Spleen (tissue), 11 donors: ENCODE results near the gene KCNJ12. TPM values are rescaled to one million over a fixed set of nuclear protein-coding genes. Genes with fewer than 3 reads are reported as not detected.

Experiments
- DNase-seq: peaks from one replicate; pipeline ENCODE4 v3.0.0-alpha.2; 2020
- H3K27ac ChIP-seq, 8 donors: fragments of 200-600 bp; sonication (generic) in 7 of 8; 1 replicate in 4 of 8; 2 replicates in 4 of 8; pipeline versions ENCODE4 v1.5.0 to v1.8.0; 2016 to 2021; ENCODE audit warnings: inconsistent platforms in 4 of 8, mild to moderate bottlenecking in 4 of 8, moderate library complexity in 1 of 8
- H3K27me3 ChIP-seq, 7 donors: fragments of 200-600 bp; sonication (generic) in 6 of 7; replicated peaks in 1 of 7; 1 replicate in 4 of 7; 2 replicates in 3 of 7; pipeline versions ENCODE4 v1.5.0 to v1.8.0; 2016 to 2021; ENCODE audit warnings: inconsistent platforms in 3 of 7, mild to moderate bottlenecking in 1 of 7
- H3K36me3 ChIP-seq, 6 donors: fragments of 200-600 bp; sonication (generic) in 5 of 6; 1 replicate in 4 of 6; 2 replicates in 2 of 6; pipeline versions ENCODE4 v1.5.0 to v1.8.0; 2016 to 2021; ENCODE audit warnings: inconsistent platforms in 2 of 6
- H3K4me1 ChIP-seq, 6 donors: fragments of 200-600 bp; sonication (generic) in 5 of 6; 1 replicate in 3 of 6; 2 replicates in 3 of 6; pipeline versions ENCODE4 v1.5.0 to v1.8.0; 2016 to 2021; ENCODE audit warnings: inconsistent platforms in 3 of 6
- H3K4me3 ChIP-seq, 8 donors: fragments of 200-600 bp; sonication (generic) in 7 of 8; 1 replicate in 4 of 8; 2 replicates in 4 of 8; pipeline versions ENCODE4 v1.5.0 to v1.8.0; 2016 to 2021; ENCODE audit warnings: inconsistent platforms in 4 of 8, mild to moderate bottlenecking in 4 of 8, moderate library complexity in 2 of 8
- H3K9me3 ChIP-seq, 8 donors: fragments of 200-600 bp; sonication (generic) in 7 of 8; 1 replicate in 4 of 8; 2 replicates in 4 of 8; pipeline versions ENCODE4 v1.5.0 to v1.8.0; 2016 to 2021; ENCODE audit warnings: inconsistent platforms in 4 of 8
- CTCF ChIP-seq, 11 experiments: fragments of 200-600 bp in 7 of 11; fragments of 450-650 bp in 4 of 11; sonication (generic) in 4 of 11; IDR thresholded peaks in 8 of 11; conservative IDR thresholded peaks in 3 of 11; 1 replicate in 7 of 11; 2 replicates in 4 of 11; pipeline versions ENCODE4 v1.4.0 to v1.8.0; 2016 to 2021; ENCODE audit warnings: antibody characterized with exemption in 11 of 11, inconsistent platforms in 4 of 11, mild to moderate bottlenecking in 1 of 11
- POLR2A ChIP-seq, 3 donors: fragments of 450-650 bp; IDR thresholded peaks; one replicate each; pipeline ENCODE4 v1.5.1; 2017; ENCODE audit warnings: antibody characterized with exemption in 3 of 3, mild to moderate bottlenecking in 1 of 3
- POLR2AphosphoS5 ChIP-seq, 3 donors: sonication (generic); formaldehyde crosslinking; IDR thresholded peaks; one replicate each; pipeline ENCODE4 v1.5.1; 2017; ENCODE audit warnings: antibody characterized with exemption in 3 of 3
- WGBS, 5 donors: extraction: QIAGEN DNeasy Blood & Tissue Kit in 3 of 5; methylation state at CpG; one replicate each; pipeline versions ENCODE4 v1.1.5 to v1.1.7; 2013 to 2018; 5-methylcytosine and 5-hydroxymethylcytosine counted together
- intact Hi-C: fragments of 100-400 bp; cut with DNase I; formaldehyde crosslinking; loops from one replicate; pipeline ENCODE4 v1.15.0; 2023; ENCODE audit warnings: low total_unique reads
- polyA plus RNA-seq, 3 donors: library from polyadenylated mRNA; stranded (reverse); fragments of 200-250 nt; gene quantifications; one replicate each; pipeline ENCODE4 v1.2.1, GENCODE V29; 2013
- total RNA-seq, 7 donors: library from RNA; depleted of rRNA in 3 of 7; stranded (reverse); fragments of >200 nt in 3 of 7; fragmentation: NEBNext Ultra II Directional in 4 of 7; extraction: Animal tissue kit (Norgen Biotek cat#: 25700) in 4 of 7; gene quantifications; one replicate each; pipeline versions ENCODE4 v1.1.0 to v1.2.1, GENCODE V29; 2016 to 2021
- donor health status: healthy with polysubstance abuse.
- donor health status: DM: no; HTN: no; CAD: no; lungs with moderate emphysema.
- donor health status: DM: no; HTN: no; CAD: no.
- donor health status: Bipolar disorder and iron deficiency.
- donor health status: healthy.
- donor health status: DM: no; HTN: no; CAD: no.
- donor health status: DM: yes; HTN: yes; CAD: no.

KCNJ12 gene
- total and polyA plus RNA-seq, 10 donors: 0.11 to 4.8 (median 2.2) TPM

GRCh38 chr17:21371511-21372081 is 4.6 kb upstream of the KCNJ12 start:
- Histone ChIP-seq H3K36me3 (no peaks in the 10 kb centered on the region), H3K27ac (no peak overlapping the region), H3K4me1 (peaks cover 0 to 25% (median 5%) of the 10 kb centered on the region in 6 donors), H3K4me3 (no peak overlapping the region), H3K9me3 (no peaks in the 10 kb centered on the region), H3K27me3 (peaks cover 0 to 74% (median 15%) of the 10 kb centered on the region in 7 donors)
- no peak for DNase-seq
- TF ChIP-seq POLR2AphosphoS5 (IDR thresholded peaks at IDR 0.05) (no peak), CTCF (IDR thresholded peaks at IDR 0.05 in 8 of 11, conservative IDR thresholded peaks at IDR 0.05 in 3 of 11) (no peak), POLR2A (IDR thresholded peaks at IDR 0.05) (no peak)
- WGBS, 5 donors: 81 to 90% (median 84%) methylated on average over 6 to 17 of the region's 17 CpGs
- intact Hi-C loops: no loop called here

- intact Hi-C loops: no loop called here
- H3K4me1 ChIP-seq: peaks cover 6 to 33% (median 13%) of the 10 kb centered on the region in 6 donors
- TF ChIP-seq POLR2AphosphoS5 (IDR thresholded peaks at IDR 0.05) (no peak), POLR2A (IDR thresholded peaks at IDR 0.05) (no peak), CTCF (IDR thresholded peaks at IDR 0.05 in 8 of 11, conservative IDR thresholded peaks at IDR 0.05 in 3 of 11) (no peak)
- peaks cover 0 to 82% (median 23%) of the 10 kb centered on the region in 7 donors for H3K27me3 ChIP-seq
- DNase-seq: no peak
- 79 to 89% (median 85%) methylated on average over 13 to 16 of the region's 16 CpGs for WGBS, 5 donors
- no peaks in the 10 kb centered on the region for H3K9me3 ChIP-seq
- H3K4me3 ChIP-seq: no peak overlapping the region
- no peak overlapping the region for H3K27ac ChIP-seq
- H3K36me3 ChIP-seq: no peaks in the 10 kb centered on the region
Measured at GRCh38 chr17:21372256-21372954, 3.8 kb upstream of the KCNJ12 start.

GRCh38 chr17:21373036-21373435 is 3.1 kb upstream of the KCNJ12 start:
- Histone ChIP-seq H3K27ac (no peak overlapping the region), H3K9me3 (no peaks in the 10 kb centered on the region), H3K4me3 (no peak overlapping the region), H3K36me3 (no peaks in the 10 kb centered on the region), H3K4me1 (peaks cover 12 to 39% (median 19%) of the 10 kb centered on the region in 6 donors), H3K27me3 (peaks cover 0 to 88% (median 29%) of the 10 kb centered on the region in 7 donors)
- WGBS, 5 donors: 49 to 73% (median 59%) methylated on average over 9 to 12 of the region's 12 CpGs
- intact Hi-C loops: no loop called here
- no peak for DNase-seq
- no peak for TF ChIP-seq POLR2A (IDR thresholded peaks at IDR 0.05)
- TF ChIP-seq CTCF (IDR thresholded peaks at IDR 0.05 in 8 of 11, conservative IDR thresholded peaks at IDR 0.05 in 3 of 11): no peak
- TF ChIP-seq POLR2AphosphoS5 (IDR thresholded peaks at IDR 0.05): no peak

GRCh38 chr17:21373696-21374440 is 2.3 kb upstream of the KCNJ12 start:
- Histone ChIP-seq H3K9me3 (no peaks in the 10 kb centered on the region), H3K27ac (no peak overlapping the region), H3K36me3 (no peaks in the 10 kb centered on the region), H3K4me1 (peaks cover 12 to 43% (median 27%) of the 10 kb centered on the region in 6 donors), H3K27me3 (peaks cover 0 to 93% (median 38%) of the 10 kb centered on the region in 7 donors), H3K4me3 (no peak overlapping the region)
- TF ChIP-seq CTCF (IDR thresholded peaks at IDR 0.05 in 8 of 11, conservative IDR thresholded peaks at IDR 0.05 in 3 of 11) (no peak), POLR2A (IDR thresholded peaks at IDR 0.05) (no peak), POLR2AphosphoS5 (IDR thresholded peaks at IDR 0.05) (no peak)
- intact Hi-C loops: no loop called here
- no peak for DNase-seq
- WGBS, 5 donors: 68 to 85% (median 78%) methylated on average over 12 to 17 of the region's 17 CpGs
